Measurements from ENCODE around the gene ZBTB44.

The ZBTB44 gene

GRCh38 chr11:130202009-130202817 lies 112.5 kb downstream of the ZBTB44 start:
- DNase-seq (ENCODE audit: low read depth) = no peak
- H3K4me3 ChIP-seq (ENCODE audit: control insufficient read depth, low read depth, low read length) = no peak overlapping the region

GRCh38 chr11:130201026-130201425 lies 113.7 kb downstream of the ZBTB44 start:
- no peak for DNase-seq (ENCODE audit: low read depth)
- no peak for TF ChIP-seq CTCF (IDR thresholded peaks at IDR 0.05; ENCODE audit: control insufficient read depth, insufficient read depth, low read depth, low read length, missing control alignments)
- H3K4me3 ChIP-seq (ENCODE audit: control insufficient read depth, low read depth, low read length) = no peak overlapping the region

More at GRCh38 chr11:130202009-130202817, 112.5 kb downstream of the ZBTB44 start:
- no peak for TF ChIP-seq CTCF (IDR thresholded peaks at IDR 0.05; ENCODE audit: control insufficient read depth, insufficient read depth, low read depth, low read length, missing control alignments)

GRCh38 chr11:130199792-130200191 lies 114.9 kb downstream of the ZBTB44 start:
- no peak overlapping the region for H3K4me3 ChIP-seq (ENCODE audit: control insufficient read depth, low read depth, low read length)
- TF ChIP-seq CTCF (IDR thresholded peaks at IDR 0.05; ENCODE audit: control insufficient read depth, insufficient read depth, low read depth, low read length, missing control alignments) = no peak
- no peak for DNase-seq (ENCODE audit: low read depth)

GRCh38 chr11:130198964-130199363 lies 115.8 kb downstream of the ZBTB44 start:
- no peak for TF ChIP-seq CTCF (IDR thresholded peaks at IDR 0.05; ENCODE audit: control insufficient read depth, insufficient read depth, low read depth, low read length, missing control alignments)
- no peak for DNase-seq (ENCODE audit: low read depth)
- H3K4me3 ChIP-seq (ENCODE audit: control insufficient read depth, low read depth, low read length) = no peak overlapping the region

GRCh38 chr11:130198292-130198691 lies 116.4 kb downstream of the ZBTB44 start:
- no peak for DNase-seq (ENCODE audit: low read depth)
- no peak for TF ChIP-seq CTCF (IDR thresholded peaks at IDR 0.05; ENCODE audit: control insufficient read depth, insufficient read depth, low read depth, low read length, missing control alignments)
- H3K4me3 ChIP-seq (ENCODE audit: control insufficient read depth, low read depth, low read length) = no peak overlapping the region

DNA sequence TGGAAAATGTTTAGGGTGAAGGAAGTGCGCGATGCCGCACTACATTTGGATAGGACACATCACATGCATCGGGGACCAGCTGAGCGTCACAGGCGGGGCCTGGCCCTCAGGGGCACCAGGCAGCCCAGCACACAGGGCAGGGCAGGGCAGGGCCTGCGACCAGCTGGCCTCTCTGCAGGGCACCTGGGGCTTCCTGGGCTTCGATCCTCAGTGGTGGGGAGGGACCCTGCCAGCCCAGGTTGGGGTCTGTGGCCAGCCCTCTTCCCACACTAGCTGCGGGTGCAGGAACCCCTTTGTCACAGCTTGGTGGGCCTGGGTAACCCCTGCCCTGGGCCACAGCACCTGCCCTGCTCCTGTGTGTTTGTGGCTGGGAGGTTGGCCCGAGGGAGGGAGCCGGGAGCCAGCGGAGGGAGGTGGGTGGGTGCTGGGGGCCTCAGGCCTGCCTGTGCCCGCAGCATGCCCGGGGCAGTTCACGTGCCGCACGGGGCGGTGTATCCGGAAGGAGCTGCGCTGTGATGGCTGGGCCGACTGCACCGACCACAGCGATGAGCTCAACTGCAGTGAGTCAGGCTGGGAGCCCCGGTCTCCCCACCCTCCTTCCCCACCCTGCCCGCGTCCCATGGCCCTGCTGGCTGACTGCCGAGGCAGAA lies 117.2 kb downstream of the ZBTB44 start:
- no peak for DNase-seq (ENCODE audit: low read depth)

More for the DNA sequence above, 117.2 kb downstream of the ZBTB44 start:
- TF ChIP-seq CTCF (IDR thresholded peaks at IDR 0.05; ENCODE audit: control insufficient read depth, insufficient read depth, low read depth, low read length, missing control alignments) = no peak
- H3K4me3 ChIP-seq (ENCODE audit: control insufficient read depth, low read depth, low read length) = no peak overlapping the region

Measured in AG09309 (cell line).